T-cell (primary cell): ENCODE data around the gene SPATA24. TPM values are rescaled to one million over a fixed set of nuclear protein-coding genes. Genes with fewer than 3 reads are reported as not detected.

ENCODE experiments used
- ATAC-seq, 4 experiments: fragments of 200-7000 bp in 3 of 4; fragments of 150-1000 bp in 1 of 4; cut with Tn5 transposase; replicated peaks in 1 of 4; 1 replicate in 3 of 4; 2 replicates in 1 of 4; pipeline ENCODE4 v1.10.0; 2021; ENCODE audit warnings: moderate library complexity in 3 of 4, mild to moderate bottlenecking in 2 of 4, moderate number of reproducible peaks in 1 of 4
- CTCF ChIA-PET, 2 donors: fragments of 300-600 bp; sonication (Branson Sonifier 250); formaldehyde crosslinking; loops; one replicate each; lab custom pipeline; 2022; ENCODE audit warnings: antibody characterized with exemption in 2 of 2; lab: Charles Lee
- POLR2A ChIA-PET, 2 donors: fragments of 300-600 bp; sonication (Branson Sonifier 250); formaldehyde crosslinking; loops; one replicate each; lab custom pipeline; 2022; ENCODE audit warnings: antibody characterized with exemption in 2 of 2; lab: Charles Lee
- DNase-seq, 35 experiments: peaks; one replicate each; pipeline versions ENCODE4 v3.0.0 to v3.0.0-alpha.2; 2013 to 2023
- H3K27ac ChIP-seq: one replicate; pipeline ENCODE4 v1.5.1; 2013; ENCODE audit warnings: low read length
- H3K27me3 ChIP-seq, 2 experiments: replicated peaks in 1 of 2; 1 replicate in 1 of 2; 2 replicates in 1 of 2; pipeline versions ENCODE4 v1.6.1 to v1.7.0; 2013; ENCODE audit warnings: low read length in 1 of 2, mixed read lengths in 1 of 2; ENCODE audit not compliant: control insufficient read depth in 2 of 2, insufficient read depth in 2 of 2; ENCODE audit errors: extremely low read depth in 1 of 2
- H3K36me3 ChIP-seq, 2 donors: 1 replicate in 1 of 2; 2 replicates in 1 of 2; pipeline versions ENCODE4 v1.6.1 to v1.7.0; 2013; ENCODE audit warnings: low read length in 1 of 2; ENCODE audit not compliant: control insufficient read depth in 2 of 2, insufficient read depth in 1 of 2; ENCODE audit errors: extremely low read depth in 1 of 2
- H3K4me1 ChIP-seq, 2 experiments: 1 replicate in 1 of 2; 2 replicates in 1 of 2; pipeline versions ENCODE4 v1.6.1 to v1.7.0; 2013; ENCODE audit warnings: low read length in 2 of 2, mixed read lengths in 1 of 2; ENCODE audit not compliant: insufficient read depth in 2 of 2, control insufficient read depth in 1 of 2; ENCODE audit errors: extremely low read depth in 1 of 2
- H3K4me3 ChIP-seq, 2 donors: 1 replicate in 1 of 2; 2 replicates in 1 of 2; pipeline versions ENCODE4 v1.5.1 to v1.7.0; 2013; ENCODE audit warnings: mild to moderate bottlenecking in 2 of 2, low read length in 1 of 2, moderate library complexity in 1 of 2; ENCODE audit not compliant: control insufficient read depth in 1 of 2; ENCODE audit errors: extremely low read depth in 1 of 2
- H3K9me3 ChIP-seq: 2 replicates; pipeline ENCODE4 v1.7.0; 2013
- H3K27ac Mint-ChIP-seq, 2 donors: one replicate each; pipeline ENCODE4 v1.8.0; 2020 to 2021; ENCODE audit warnings: mild to moderate bottlenecking in 2 of 2, mixed read lengths in 2 of 2
- H3K27me3 Mint-ChIP-seq, 2 donors: one replicate each; pipeline ENCODE4 v1.8.0; 2021 to 2022; ENCODE audit warnings: mixed read lengths in 2 of 2
- H3K36me3 Mint-ChIP-seq: one replicate; pipeline ENCODE4 v1.8.0; 2021; ENCODE audit warnings: mixed read lengths
- H3K4me1 Mint-ChIP-seq, 3 donors: one replicate each; pipeline ENCODE4 v1.8.0; 2020 to 2022; ENCODE audit warnings: mixed read lengths in 3 of 3, mild to moderate bottlenecking in 1 of 3
- H3K4me3 Mint-ChIP-seq, 3 donors: one replicate each; pipeline ENCODE4 v1.8.0; 2020 to 2022; ENCODE audit warnings: mild to moderate bottlenecking in 3 of 3, mixed read lengths in 3 of 3, moderate library complexity in 3 of 3
- H3K9me3 Mint-ChIP-seq, 3 donors: one replicate each; pipeline ENCODE4 v1.8.0; 2020 to 2022; ENCODE audit warnings: mixed read lengths in 3 of 3
- WGBS: methylation state at CpG from one replicate; pipeline ENCODE4 v1.1.5; 2013; ENCODE audit warnings: missing lambda C conversion rate; ENCODE audit not compliant: insufficient coverage; 5-methylcytosine and 5-hydroxymethylcytosine counted together
- total RNA-seq, 35 experiments: library from RNA in 6 of 35; stranded (reverse) in 6 of 35; fragments of 120-200 nt in 1 of 35; gene quantifications; one replicate each; pipeline versions ENCODE4 v1.2.1 to v1.2.4 and lab custom pipeline; 2013 to 2026

SPATA24 gene
- total RNA-seq, 5 donors from 2014 or later (not counting 1 experiment from before 2014, with no cell fraction given) = 3.6 to 9.0 (median 4.8) TPM

DNA sequence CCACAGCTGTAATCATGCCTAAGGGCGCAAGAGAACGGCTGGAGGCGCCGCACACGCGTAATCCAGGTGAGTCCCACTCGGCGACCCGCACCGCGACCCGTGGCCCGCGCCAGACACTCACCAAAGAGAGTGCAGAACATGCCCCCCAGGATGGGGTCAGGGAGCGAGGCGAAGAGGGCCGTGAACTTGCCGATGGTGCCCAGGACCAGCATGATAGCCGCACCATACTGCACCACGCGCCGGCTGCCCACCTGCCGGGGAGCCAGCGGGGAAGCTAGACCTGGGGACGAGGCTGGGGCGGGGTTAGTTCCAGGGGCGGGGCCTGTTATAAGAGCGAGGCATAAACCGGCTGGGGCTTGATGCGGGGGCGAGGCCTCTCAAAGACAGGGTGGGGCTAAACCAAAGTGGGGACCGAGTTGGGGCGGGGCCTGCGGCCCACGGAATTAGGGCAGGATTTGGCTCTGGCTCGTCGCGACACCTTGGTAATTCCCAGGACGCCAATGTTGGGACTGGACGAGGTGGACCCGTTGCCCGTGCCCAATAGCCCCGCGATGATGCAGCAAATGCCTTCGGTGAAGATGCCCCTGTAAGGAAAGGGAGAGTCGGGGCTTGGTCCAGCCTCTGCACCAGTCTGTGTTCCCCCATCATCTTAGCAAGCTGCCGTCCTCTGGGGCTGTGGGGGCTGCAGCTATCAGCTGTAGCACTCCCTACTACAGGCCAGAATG, 25.6 kb downstream of the SPATA24 start:
- Mint-ChIP-seq H3K9me3 (no peaks in the 10 kb centered on the region), H3K36me3 (peaks cover 21% of the 10 kb centered on the region), H3K4me3 (no peak overlapping the region), H3K27ac (no peak overlapping the region), H3K4me1 (peaks cover 0 to 12% (median 3%) of the 10 kb centered on the region in 3 donors), H3K27me3 (no peaks in the 10 kb centered on the region)
- Histone ChIP-seq H3K27ac (no peak overlapping the region), H3K4me1 (peaks cover 0 to 3% of the 10 kb centered on the region in 2 experiments), H3K9me3 (no peaks in the 10 kb centered on the region), H3K4me3 (no peak overlapping the region), H3K27me3 (no peaks in the 10 kb centered on the region), H3K36me3 (peaks cover 0 to 8% of the 10 kb centered on the region in 2 donors)
- DNase-seq (no peak), ATAC-seq (no peak)
- CTCF ChIA-PET = no interaction called here
- 92% methylated on average over 44 of the region's 47 CpGs for WGBS
- POLR2A ChIA-PET = interaction anchor here in 1 of 2 donors (0.5 kb wide), 1 partner anchor 244 kb away, joined by 3 read pairs; no protein-coding TSS in a partner anchor

DNA sequence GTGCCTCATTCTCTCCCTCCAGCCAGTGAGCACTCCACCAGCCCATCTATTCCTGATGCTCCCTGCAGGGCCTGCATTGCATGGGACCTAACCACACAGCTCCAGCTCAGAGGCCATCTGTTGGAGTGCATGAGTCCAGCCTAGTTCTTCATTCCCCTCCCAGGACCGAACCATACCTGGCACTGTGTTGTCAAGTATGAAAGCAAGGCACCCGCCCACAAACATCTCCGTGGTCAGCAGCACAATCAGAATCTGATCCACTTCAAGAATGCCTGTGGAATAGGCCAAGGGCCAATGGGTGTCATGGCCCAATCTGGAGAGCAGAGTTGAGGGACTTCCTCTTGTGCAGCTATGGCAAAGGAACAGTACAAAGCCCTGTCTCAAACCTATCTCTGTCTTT, 26.7 kb downstream of the SPATA24 start:
- peaks cover 0 to 3% of the 10 kb centered on the region in 2 experiments for H3K4me1 ChIP-seq
- Mint-ChIP-seq H3K4me3 (peak overlapping the region in 1 of 3 donors; percentile 11), H3K4me1 (peaks cover 0 to 12% (median 2%) of the 10 kb centered on the region in 3 donors), H3K9me3 (no peaks in the 10 kb centered on the region), H3K36me3 (peaks cover 25% of the 10 kb centered on the region), H3K27me3 (no peaks in the 10 kb centered on the region), H3K27ac (no peak overlapping the region)
- ChIA-PET CTCF (interaction anchor here in 1 of 2 donors (0.5 kb wide), 1 partner anchor 28 kb away, joined by 4 read pairs; no protein-coding TSS in a partner anchor), POLR2A (no interaction called here)
- H3K4me3 ChIP-seq = no peak overlapping the region
- 87% methylated on average over 3 of the region's 3 CpGs for WGBS
- no peak for ATAC-seq
- H3K36me3 ChIP-seq = peaks cover 0 to 9% of the 10 kb centered on the region in 2 donors
- DNase-seq = no peak
- H3K27me3 ChIP-seq = no peaks in the 10 kb centered on the region
- H3K27ac ChIP-seq = no peak overlapping the region
- no peaks in the 10 kb centered on the region for H3K9me3 ChIP-seq

DNA sequence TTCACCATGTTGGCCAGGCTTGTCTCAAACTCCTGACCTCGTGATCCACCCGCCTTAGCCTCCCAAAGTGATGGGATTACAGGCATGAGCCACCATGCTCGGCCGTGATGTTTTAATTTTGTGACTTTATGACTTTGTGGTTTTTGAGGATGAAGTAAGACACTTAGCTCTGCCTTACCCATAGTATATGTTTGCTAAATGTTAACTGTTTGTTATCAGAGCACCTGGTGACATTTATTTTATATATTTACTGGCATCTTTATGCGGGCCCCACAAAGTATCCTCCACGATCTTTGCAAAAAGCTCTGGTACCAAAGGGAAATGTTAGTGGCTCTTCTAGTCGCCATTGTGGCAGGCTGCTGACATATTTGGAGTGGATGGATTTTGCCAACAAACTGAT, 27.5 kb downstream of the SPATA24 start:
- Mint-ChIP-seq H3K4me3 (no peak overlapping the region), H3K27ac (no peak overlapping the region), H3K4me1 (peaks cover 0 to 12% (median 2%) of the 10 kb centered on the region in 3 donors), H3K9me3 (no peaks in the 10 kb centered on the region), H3K36me3 (peaks cover 32% of the 10 kb centered on the region), H3K27me3 (no peaks in the 10 kb centered on the region)
- H3K9me3 ChIP-seq = no peaks in the 10 kb centered on the region
- ATAC-seq = no peak
- ChIA-PET POLR2A (no interaction called here), CTCF (no interaction called here)
- H3K36me3 ChIP-seq = peaks cover under 1 to 17% of the 10 kb centered on the region in 2 donors
- no peak for DNase-seq
- WGBS = no CpG with 5 or more reads among the region's 7 CpGs
- H3K27ac ChIP-seq = no peak overlapping the region
- peaks cover 0 to 3% of the 10 kb centered on the region in 2 experiments for H3K4me1 ChIP-seq
- H3K4me3 ChIP-seq = no peak overlapping the region
- H3K27me3 ChIP-seq = no peaks in the 10 kb centered on the region

DNA sequence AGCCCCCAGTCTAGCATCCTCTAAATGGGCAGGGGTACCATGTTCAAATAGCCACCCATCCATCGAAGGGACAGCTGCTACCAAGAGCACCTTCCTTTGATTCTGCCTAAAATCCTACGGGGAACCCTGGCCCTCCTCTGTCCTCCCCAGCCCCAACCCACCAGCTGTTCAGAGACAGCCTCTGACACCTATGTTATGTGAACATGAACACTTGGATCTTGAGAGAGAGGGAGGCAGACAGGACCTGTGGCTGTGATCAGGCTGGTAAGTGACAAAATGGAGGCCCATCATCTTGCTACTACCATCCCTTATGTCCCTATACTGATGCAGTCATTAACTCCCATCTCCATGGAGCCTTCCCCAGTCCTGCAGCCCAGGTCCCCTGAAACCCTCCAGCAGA, 29.0 kb downstream of the SPATA24 start:
- 100% methylated on average over 1 of the region's 2 CpGs for WGBS
- Mint-ChIP-seq H3K4me1 (peaks cover 0 to 12% (median 2%) of the 10 kb centered on the region in 3 donors), H3K27ac (no peak overlapping the region)

GRCh38 chr5:139371482-139372435, 32.1 kb downstream of the SPATA24 start:
- POLR2A ChIA-PET = no interaction called here
- Mint-ChIP-seq H3K4me1 (peaks cover 0 to 1% (median 0%) of the 10 kb centered on the region in 3 donors), H3K27ac (no peak overlapping the region), H3K36me3 (peaks cover 42% of the 10 kb centered on the region), H3K4me3 (no peak overlapping the region), H3K9me3 (no peaks in the 10 kb centered on the region), H3K27me3 (no peaks in the 10 kb centered on the region)
- CTCF ChIA-PET = no interaction called here
- Histone ChIP-seq H3K9me3 (no peaks in the 10 kb centered on the region), H3K4me1 (no peaks in the 10 kb centered on the region), H3K4me3 (no peak overlapping the region), H3K36me3 (peaks cover 4 to 50% of the 10 kb centered on the region in 2 donors), H3K27ac (no peak overlapping the region), H3K27me3 (no peaks in the 10 kb centered on the region)
- 93% methylated on average over 3 of the region's 7 CpGs for WGBS
- no peak for DNase-seq
- ATAC-seq = no peak

More for the DNA sequence above, 29.0 kb downstream of the SPATA24 start:
- DNase-seq (no peak), ATAC-seq (peak in 1 of 4 experiments; percentile 6)
- Histone ChIP-seq H3K36me3 (peaks cover 3 to 24% of the 10 kb centered on the region in 2 donors), H3K27me3 (no peaks in the 10 kb centered on the region), H3K4me3 (no peak overlapping the region), H3K27ac (no peak overlapping the region), H3K4me1 (peaks cover 0 to 3% of the 10 kb centered on the region in 2 experiments), H3K9me3 (no peaks in the 10 kb centered on the region)
- H3K9me3 Mint-ChIP-seq = no peaks in the 10 kb centered on the region
- no peaks in the 10 kb centered on the region for H3K27me3 Mint-ChIP-seq
- peaks cover 36% of the 10 kb centered on the region for H3K36me3 Mint-ChIP-seq
- CTCF ChIA-PET = no interaction called here
- POLR2A ChIA-PET = interaction anchor here in 1 of 2 donors (0.7 kb wide), 1 partner anchor 848 kb away, joined by 3 read pairs; no protein-coding TSS in a partner anchor
- no peak overlapping the region for H3K4me3 Mint-ChIP-seq

- Mint-ChIP-seq H3K4me3 (no peak overlapping the region), H3K36me3 (peaks cover 50% of the 10 kb centered on the region), H3K9me3 (no peaks in the 10 kb centered on the region), H3K27ac (no peak overlapping the region), H3K4me1 (peaks cover 0 to 1% (median 0%) of the 10 kb centered on the region in 3 donors), H3K27me3 (no peaks in the 10 kb centered on the region)
- Histone ChIP-seq H3K4me3 (no peak overlapping the region), H3K9me3 (no peaks in the 10 kb centered on the region), H3K36me3 (peaks cover 6 to 69% of the 10 kb centered on the region in 2 donors), H3K4me1 (no peaks in the 10 kb centered on the region), H3K27me3 (no peaks in the 10 kb centered on the region), H3K27ac (no peak overlapping the region)
- POLR2A ChIA-PET = interaction anchor here in 1 of 2 donors (0.6 kb wide), 1 partner anchor 66 kb away, joined by 3 read pairs; no protein-coding TSS in a partner anchor
- no CpG with 5 or more reads among the region's 1 CpG for WGBS
- CTCF ChIA-PET = interaction anchor here (0.7 to 1.6 kb wide), 2 partner anchors 28 to 81 kb away, joined by 3 to 6 read pairs; partner anchors contain the start of gene PAIP2 (in 1 of the 2)
- no peak for ATAC-seq
- DNase-seq = no peak
These were observed 34.7 kb downstream of the SPATA24 start for GRCh38 chr5:139369181-139369580.
